Keratinocyte (primary cell): ENCODE data around the gene KCNH8. TPM values are rescaled to one million over a fixed set of nuclear protein-coding genes. Genes with fewer than 3 reads are reported as not detected.

Experiments
- DNase-seq: peaks from one replicate; pipeline ENCODE4 v3.0.0-alpha.2; 2011; ENCODE audit warnings: low read depth, missing footprints, low spot score
- FAIRE-seq: peaks from 2 replicates; lab custom pipeline; 2011; peaks lifted over from hg19 to GRCh38; lab: Jason Lieb, UNC
- H2AFZ ChIP-seq: 2 replicates; pipeline ENCODE4 v1.6.0; 2012; ENCODE audit warnings: low read length, control low read depth, inconsistent platforms; ENCODE audit not compliant: control insufficient read depth
- H3K27ac ChIP-seq: 2 replicates; pipeline ENCODE4 v1.5.1; 2011; ENCODE audit warnings: low read length; ENCODE audit not compliant: control insufficient read depth, insufficient read depth
- H3K27me3 ChIP-seq: 3 replicates; pipeline ENCODE4 v1.6.0; 2011; ENCODE audit warnings: low read length; ENCODE audit not compliant: control insufficient read depth, insufficient read depth; ENCODE audit errors: extremely low read depth
- H3K36me3 ChIP-seq, 2 experiments: 2 replicates in 1 of 2; 3 replicates in 1 of 2; pipeline ENCODE4 v1.5.1; 2011; ENCODE audit warnings: low read length in 2 of 2, mild to moderate bottlenecking in 1 of 2; ENCODE audit not compliant: control insufficient read depth in 2 of 2, insufficient read depth in 2 of 2; ENCODE audit errors: extremely low read depth in 1 of 2
- H3K4me1 ChIP-seq: 3 replicates; pipeline ENCODE4 v1.5.1; 2011; ENCODE audit warnings: low read length; ENCODE audit not compliant: control insufficient read depth, insufficient read depth; ENCODE audit errors: extremely low read depth
- H3K4me2 ChIP-seq: 3 replicates; pipeline ENCODE4 v1.6.0; 2011; ENCODE audit warnings: low read depth, low read length; ENCODE audit not compliant: control insufficient read depth, insufficient read depth; ENCODE audit errors: extremely low read depth
- H3K4me3 ChIP-seq, 3 experiments: fragments of 200-600 bp in 1 of 3; sonication (generic) in 1 of 3; 2 replicates in 2 of 3; 3 replicates in 1 of 3; pipeline ENCODE4 v1.5.1; 2011 to 2016; ENCODE audit warnings: low read length in 3 of 3, mild to moderate bottlenecking in 3 of 3, control low read depth in 2 of 3, inconsistent platforms in 1 of 3, low read depth in 1 of 3, mixed read lengths in 1 of 3, mixed run types in 1 of 3, moderate library complexity in 1 of 3; ENCODE audit not compliant: control insufficient read depth in 2 of 3, insufficient read depth in 2 of 3; ENCODE audit errors: extremely low read depth in 1 of 3
- H3K79me2 ChIP-seq: 2 replicates; pipeline ENCODE4 v1.6.0; 2012; ENCODE audit warnings: low read length; ENCODE audit not compliant: control insufficient read depth, insufficient read depth
- H3K9ac ChIP-seq: 3 replicates; pipeline ENCODE4 v1.6.0; 2011; ENCODE audit warnings: low read length; ENCODE audit not compliant: control insufficient read depth, insufficient read depth; ENCODE audit errors: extremely low read depth
- H3K9me1 ChIP-seq: 3 replicates; pipeline ENCODE4 v1.6.0; 2011; ENCODE audit warnings: low read length; ENCODE audit not compliant: control insufficient read depth, insufficient read depth; ENCODE audit errors: extremely low read depth
- H3K9me3 ChIP-seq: 2 replicates; pipeline ENCODE4 v1.5.1; 2012; ENCODE audit warnings: low read depth, low read length; ENCODE audit not compliant: control insufficient read depth
- H4K20me1 ChIP-seq: 3 replicates; pipeline ENCODE4 v1.6.0; 2011; ENCODE audit warnings: low read length; ENCODE audit not compliant: control insufficient read depth, insufficient read depth; ENCODE audit errors: extremely low read depth
- EZH2 ChIP-seq: IDR thresholded peaks from one replicate; pipeline ENCODE4 v1.6.1; 2012; ENCODE audit warnings: inconsistent platforms, mild to moderate bottlenecking, low read length, moderate library complexity
- dilution Hi-C: fragments of 300-500 bp; cut with MboI; formaldehyde crosslinking; loops from one replicate; pipeline ENCODE4 v1.7.0; 2020; ENCODE audit warnings: low sequenced_read_pairs; ENCODE audit not compliant: extremely low pct_ligation_motif_present
- polyA plus RNA-seq, 5 experiments: library from polyadenylated mRNA; depleted of rRNA in 3 of 5; stranded (reverse) in 3 of 5; stranded (forward) in 1 of 5; unstranded in 1 of 5; fragments of >200 nt; gene quantifications; 1 replicate in 1 of 5; 2 replicates in 3 of 5; 3 replicates in 1 of 5; pipeline versions ENCODE4 v1.2.1 to v1.2.3, GENCODE V29; 2011 to 2012; ENCODE audit warnings: missing spikeins in 2 of 5, low read depth in 1 of 5, low replicate concordance in 1 of 5
- TF ChIP-seq, protein P1 (sequence below), 3 experiments: IDR thresholded peaks in 1 of 3; conservative IDR thresholded peaks in 1 of 3; optimal IDR thresholded peaks in 1 of 3; 2 replicates in 2 of 3; 3 replicates in 1 of 3; pipeline versions ENCODE3 to v1.5.1; 2011; ENCODE audit warnings: low read length in 3 of 3, mild to moderate bottlenecking in 3 of 3, moderate library complexity in 2 of 3, control low read depth in 1 of 3, inconsistent platforms in 1 of 3; ENCODE audit not compliant: insufficient read depth in 2 of 3; ENCODE audit errors: extremely low read depth in 1 of 3

Gene KCNH8
- polyA plus RNA-seq, 1 donor (not counting 4 experiments of a cell fraction or from before 2014, with no cell fraction given) = not detected

GRCh38 chr3:19547665-19548464 is 399.6 kb downstream of the KCNH8 start:
- no peaks in the 10 kb centered on the region for H3K4me1 ChIP-seq
- H3K79me2 ChIP-seq = no peaks in the 10 kb centered on the region
- H3K9me3 ChIP-seq = no peaks in the 10 kb centered on the region
- H3K9ac ChIP-seq = no peak overlapping the region
- H3K27ac ChIP-seq = no peak overlapping the region
- dilution Hi-C loops = no loop called here
- no peak overlapping the region for H2AFZ ChIP-seq
- no peak for TF ChIP-seq EZH2
- TF ChIP-seq, protein P1, sequence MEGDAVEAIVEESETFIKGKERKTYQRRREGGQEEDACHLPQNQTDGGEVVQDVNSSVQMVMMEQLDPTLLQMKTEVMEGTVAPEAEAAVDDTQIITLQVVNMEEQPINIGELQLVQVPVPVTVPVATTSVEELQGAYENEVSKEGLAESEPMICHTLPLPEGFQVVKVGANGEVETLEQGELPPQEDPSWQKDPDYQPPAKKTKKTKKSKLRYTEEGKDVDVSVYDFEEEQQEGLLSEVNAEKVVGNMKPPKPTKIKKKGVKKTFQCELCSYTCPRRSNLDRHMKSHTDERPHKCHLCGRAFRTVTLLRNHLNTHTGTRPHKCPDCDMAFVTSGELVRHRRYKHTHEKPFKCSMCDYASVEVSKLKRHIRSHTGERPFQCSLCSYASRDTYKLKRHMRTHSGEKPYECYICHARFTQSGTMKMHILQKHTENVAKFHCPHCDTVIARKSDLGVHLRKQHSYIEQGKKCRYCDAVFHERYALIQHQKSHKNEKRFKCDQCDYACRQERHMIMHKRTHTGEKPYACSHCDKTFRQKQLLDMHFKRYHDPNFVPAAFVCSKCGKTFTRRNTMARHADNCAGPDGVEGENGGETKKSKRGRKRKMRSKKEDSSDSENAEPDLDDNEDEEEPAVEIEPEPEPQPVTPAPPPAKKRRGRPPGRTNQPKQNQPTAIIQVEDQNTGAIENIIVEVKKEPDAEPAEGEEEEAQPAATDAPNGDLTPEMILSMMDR (optimal IDR thresholded peaks at IDR 0.05 in 1 of 3, IDR thresholded peaks at IDR 0.05 in 1 of 3, conservative IDR thresholded peaks at IDR 0.05 in 1 of 3; ENCODE audit: extremely low read depth in 1 of 3, insufficient read depth in 2 of 3, low read length in 3 of 3) = no peak
- H3K4me2 ChIP-seq = no peak overlapping the region
- no peaks in the 10 kb centered on the region for H3K9me1 ChIP-seq
- no peak for FAIRE-seq
- H4K20me1 ChIP-seq = no peaks in the 10 kb centered on the region
- no peak for DNase-seq
- no peak overlapping the region for H3K4me3 ChIP-seq
- H3K27me3 ChIP-seq = no peaks in the 10 kb centered on the region
- no peaks in the 10 kb centered on the region for H3K36me3 ChIP-seq

GRCh38 chr3:19559724-19560442 is 411.6 kb downstream of the KCNH8 start:
- H3K9me3 ChIP-seq = no peaks in the 10 kb centered on the region
- H3K36me3 ChIP-seq = no peaks in the 10 kb centered on the region
- H3K4me3 ChIP-seq = no peak overlapping the region
- H3K27ac ChIP-seq = no peak overlapping the region
- no peak for DNase-seq
- H3K79me2 ChIP-seq = no peaks in the 10 kb centered on the region
- no peak for FAIRE-seq
- H2AFZ ChIP-seq = no peak overlapping the region
- H3K9me1 ChIP-seq = no peaks in the 10 kb centered on the region
- no peak overlapping the region for H3K4me2 ChIP-seq
- H3K4me1 ChIP-seq = no peaks in the 10 kb centered on the region
- no peak overlapping the region for H3K9ac ChIP-seq
- no peaks in the 10 kb centered on the region for H4K20me1 ChIP-seq
- no peaks in the 10 kb centered on the region for H3K27me3 ChIP-seq
- TF ChIP-seq EZH2 = no peak
- TF ChIP-seq, protein P1 (optimal IDR thresholded peaks at IDR 0.05 in 1 of 3, IDR thresholded peaks at IDR 0.05 in 1 of 3, conservative IDR thresholded peaks at IDR 0.05 in 1 of 3; ENCODE audit: extremely low read depth in 1 of 3, insufficient read depth in 2 of 3, low read length in 3 of 3) = no peak
- dilution Hi-C loops = no loop called here
